ENCODE data around the gene SDC3.

SDC3 gene

DNA sequence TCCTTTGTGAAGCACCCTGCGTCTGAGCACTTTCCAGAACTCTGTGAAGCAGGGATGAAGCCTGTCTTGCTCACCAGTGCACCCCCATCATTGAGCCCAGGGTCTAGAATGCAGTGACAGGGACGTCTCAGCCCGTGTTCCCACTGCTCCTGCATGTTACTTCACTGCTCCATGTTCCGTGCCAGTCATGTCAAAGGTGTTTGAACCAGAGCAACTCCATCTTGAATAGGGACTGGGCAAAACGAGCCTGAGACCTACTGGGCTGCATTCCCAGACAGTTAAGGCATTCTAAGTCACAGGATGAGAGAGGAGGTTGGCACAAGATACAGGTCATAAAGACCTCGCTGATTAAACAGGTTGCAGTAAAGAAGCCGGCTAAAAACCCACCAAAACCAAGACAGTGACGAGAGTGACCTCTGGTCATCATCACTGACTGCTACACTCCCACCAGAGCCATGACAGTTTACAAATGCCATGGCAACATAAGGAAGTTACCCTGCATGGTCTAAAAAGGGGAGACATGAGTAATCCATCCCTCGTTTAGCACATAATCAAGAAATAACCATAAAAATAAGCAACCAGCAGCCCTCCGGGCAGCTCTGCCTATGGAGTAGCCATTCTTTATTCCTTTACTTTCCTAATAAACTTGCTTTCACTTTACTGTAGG lies 63.2 kb downstream of the SDC3 start:
- FAIRE-seq = no peak

- FAIRE-seq = no peak
These were observed 63.9 kb downstream of the SDC3 start for GRCh38 chr1:30844631-30845030.

- FAIRE-seq = no peak
These were observed 65.7 kb downstream of the SDC3 start for GRCh38 chr1:30842697-30843354.

GRCh38 chr1:30840904-30841598 lies 67.5 kb downstream of the SDC3 start:
- no peak for FAIRE-seq

GRCh38 chr1:30839827-30840359 lies 68.7 kb downstream of the SDC3 start:
- FAIRE-seq = no peak

GRCh38 chr1:30838996-30839395 lies 69.6 kb downstream of the SDC3 start:
- FAIRE-seq = no peak

- FAIRE-seq = no peak
These were observed 70.9 kb downstream of the SDC3 start for GRCh38 chr1:30837653-30838052.

- FAIRE-seq = no peak
These were observed 74.3 kb downstream of the SDC3 start for GRCh38 chr1:30834253-30834652.

DNA sequence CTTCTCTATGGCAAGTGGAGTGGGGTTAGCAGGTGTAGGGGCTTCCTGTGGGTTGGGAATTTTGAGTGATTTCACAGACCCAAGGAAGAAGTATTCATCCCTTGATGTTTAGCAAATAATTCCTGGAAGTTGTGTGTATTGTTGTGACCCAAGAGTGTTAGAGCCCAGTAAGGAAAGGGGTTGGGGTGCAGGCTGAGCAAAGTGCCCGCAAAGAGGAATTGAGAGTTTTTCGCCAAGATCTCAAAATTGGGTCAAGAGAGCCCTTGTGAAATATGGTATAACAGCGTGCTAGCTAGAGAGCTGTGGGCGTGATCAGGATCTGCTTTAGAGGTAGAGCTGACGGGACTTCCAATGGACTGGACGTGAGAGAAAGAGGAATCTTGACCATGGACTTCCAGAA lies 78.0 kb downstream of the SDC3 start:
- FAIRE-seq = no peak

GRCh38 chr1:30829889-30830288 lies 78.7 kb downstream of the SDC3 start:
- FAIRE-seq = no peak

- FAIRE-seq = no peak
These were observed 83.7 kb downstream of the SDC3 start for GRCh38 chr1:30824736-30825429.

GRCh38 chr1:30823969-30824735 lies 84.4 kb downstream of the SDC3 start:
- peak; percentile 87 for FAIRE-seq

DNA sequence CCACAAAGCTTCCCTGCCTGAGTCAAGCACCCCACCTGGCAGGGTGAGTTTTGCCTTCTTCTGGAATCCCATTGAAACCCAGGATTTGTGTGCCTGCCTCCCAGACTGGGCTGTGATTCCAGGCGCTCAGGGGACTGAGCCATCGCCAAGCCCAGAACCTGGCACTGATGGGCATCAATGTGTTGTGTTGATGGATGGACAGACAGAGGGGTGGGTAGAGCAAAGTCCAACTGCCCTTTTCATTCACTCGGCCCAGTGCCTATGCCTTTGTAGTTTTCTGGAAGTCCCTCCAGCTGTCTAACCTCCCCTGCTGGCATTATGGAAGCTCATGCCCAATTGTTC lies 85.0 kb downstream of the SDC3 start:
- FAIRE-seq = no peak

DNA sequence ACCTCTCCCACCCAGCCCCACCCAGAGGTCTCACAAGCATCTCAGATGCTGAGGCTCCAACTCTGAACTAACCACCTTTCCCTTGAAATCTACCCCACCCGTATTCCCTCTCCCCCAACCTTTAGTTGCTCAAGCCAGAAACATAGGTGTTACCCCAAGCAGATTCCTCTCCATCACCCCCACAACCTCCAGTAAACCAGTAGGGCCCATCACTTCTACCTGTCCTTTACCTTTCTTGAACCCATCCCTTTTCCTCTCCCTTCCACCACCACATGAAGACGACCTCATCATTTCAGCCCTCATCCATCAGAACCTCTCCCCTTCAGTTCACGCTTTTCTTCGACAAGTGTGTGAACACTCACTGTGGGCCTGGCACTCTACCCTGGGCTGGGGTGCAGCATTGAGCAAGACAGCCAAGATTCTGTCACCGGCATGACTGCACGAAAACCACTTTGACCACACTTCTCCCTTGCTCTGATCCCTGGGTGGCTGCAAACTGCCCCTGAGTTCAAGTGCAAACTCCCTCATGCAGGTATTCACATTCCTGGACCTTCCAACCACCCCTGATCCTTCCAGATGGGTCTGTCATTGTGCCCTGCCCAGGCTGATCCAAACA lies 85.5 kb downstream of the SDC3 start:
- FAIRE-seq = no peak

GRCh38 chr1:30822006-30822405 lies 86.6 kb downstream of the SDC3 start:
- no peak for FAIRE-seq

DNA sequence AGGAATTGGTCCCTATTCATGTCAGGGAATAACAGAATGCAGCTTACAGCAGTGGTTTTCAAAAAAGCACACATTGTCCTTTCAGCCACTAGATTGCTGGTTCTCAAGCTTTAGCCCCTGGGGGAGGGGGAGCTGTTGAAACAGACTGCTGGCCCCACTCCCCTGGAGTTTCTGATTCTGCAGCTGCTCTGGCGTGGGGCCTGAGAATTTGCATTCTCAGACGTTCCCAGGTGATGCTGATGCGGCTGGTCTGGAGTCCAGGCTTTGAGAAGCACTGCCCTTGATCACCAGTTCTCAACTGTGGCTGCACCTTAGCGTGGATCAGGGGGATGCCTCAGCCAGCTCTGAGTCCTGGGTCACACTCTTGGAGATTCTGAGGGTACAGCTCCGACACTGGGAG lies 88.3 kb downstream of the SDC3 start:
- FAIRE-seq = no peak

All from islet of Langerhans (tissue), 1 donor.